Astrocyte of the spinal cord (primary cell): ENCODE measurements around the gene DNAL1.
A peak's percentile ranks its signal among the peaks of the same experiment; 100 is the strongest.

Source experiments
- DNase-seq: peaks from one replicate; pipeline ENCODE4 v3.0.0; 2011; ENCODE audit warnings: low read depth, low spot score
- H3K4me3 ChIP-seq: 2 replicates; pipeline ENCODE4 v1.5.1; 2011; ENCODE audit warnings: low read depth, mild to moderate bottlenecking, low read length, moderate library complexity
- CTCF ChIP-seq: IDR thresholded peaks from 2 replicates; pipeline ENCODE4 v1.5.1; 2012; ENCODE audit warnings: low read depth, mild to moderate bottlenecking, low read length, inconsistent platforms
- in situ Hi-C: cut with HindIII; loops from 2 replicates; pipeline ENCODE4 v1.10.0; 2017; ENCODE audit warnings: low sequenced_read_pairs

DNAL1 gene

GRCh38 chr14:73722581-73722980 lies 77.8 kb downstream of the DNAL1 start:
- no peak for TF ChIP-seq CTCF
- DNase-seq: no peak
- H3K4me3 ChIP-seq: no peak overlapping the region
- in situ Hi-C loops: no loop called here

- no peak for TF ChIP-seq CTCF
These were observed 78.6 kb downstream of the DNAL1 start for GRCh38 chr14:73723406-73723796.

GRCh38 chr14:73723797-73724661 lies 79.2 kb downstream of the DNAL1 start:
- H3K4me3 ChIP-seq: no peak overlapping the region

More at GRCh38 chr14:73723406-73723796, 78.6 kb downstream of the DNAL1 start:
- no peak overlapping the region for H3K4me3 ChIP-seq
- in situ Hi-C loops: no loop called here
- peak; percentile 65 for DNase-seq

GRCh38 chr14:73724696-73725095 lies 79.9 kb downstream of the DNAL1 start:
- in situ Hi-C loops: no loop called here
- no peak for DNase-seq
- no peak overlapping the region for H3K4me3 ChIP-seq
- no peak for TF ChIP-seq CTCF

More at GRCh38 chr14:73723797-73724661, 79.2 kb downstream of the DNAL1 start:
- peak; percentile 3 for TF ChIP-seq CTCF
- DNase-seq: peak; percentile 97
- in situ Hi-C loops: no loop called here

- TF ChIP-seq CTCF: no peak
- no peak overlapping the region for H3K4me3 ChIP-seq
- peak; percentile 68 for DNase-seq
- in situ Hi-C loops: no loop called here
These were observed 80.6 kb downstream of the DNAL1 start for GRCh38 chr14:73725116-73726024.
